Sigmoid colon (tissue), 7 donors: ENCODE results near the gene ACOT7. TPM values are rescaled to one million over a fixed set of nuclear protein-coding genes. Genes with fewer than 3 reads are reported as not detected.
A peak's percentile ranks its signal among the peaks of the same experiment; 100 is the strongest.
"Not testable (repeated sequence)": the region's sequence is repeated elsewhere in the genome, so short reads cannot be mapped to it uniquely, and the experiment has no call there.

Experiments
- DNase-seq: peaks from one replicate; pipeline ENCODE4 v3.0.0-alpha.2; 2019
- H3K27ac ChIP-seq, 4 donors: fragments of 200-600 bp; sonication (generic); one replicate each; pipeline ENCODE4 v1.5.1; 2016 to 2019; ENCODE audit warnings: mild to moderate bottlenecking in 1 of 4
- H3K27me3 ChIP-seq, 3 donors: fragments of 200-600 bp; sonication (generic); one replicate each; pipeline ENCODE4 v1.5.1; 2019; ENCODE audit warnings: mild to moderate bottlenecking in 1 of 3
- H3K36me3 ChIP-seq, 4 donors: fragments of 200-600 bp; sonication (generic); one replicate each; pipeline ENCODE4 v1.5.1; 2016 to 2019
- H3K4me1 ChIP-seq, 4 donors: fragments of 200-600 bp; sonication (generic); one replicate each; pipeline ENCODE4 v1.5.1; 2017 to 2019
- H3K4me3 ChIP-seq, 4 donors: fragments of 200-600 bp; sonication (generic); one replicate each; pipeline ENCODE4 v1.5.1; 2017 to 2019; ENCODE audit warnings: mild to moderate bottlenecking in 2 of 4, moderate library complexity in 1 of 4
- H3K9me3 ChIP-seq, 4 donors: fragments of 200-600 bp in 3 of 4; sonication (generic) in 3 of 4; one replicate each; pipeline versions ENCODE4 v1.5.1 to v1.6.1; 2013 to 2019
- EP300 ChIP-seq, 4 donors: sonication (generic); formaldehyde crosslinking; IDR thresholded peaks; one replicate each; pipeline ENCODE4 v1.6.1; 2017; ENCODE audit warnings: antibody characterized with exemption in 4 of 4
- POLR2A ChIP-seq, 2 donors: fragments of 450-650 bp; IDR thresholded peaks; one replicate each; pipeline ENCODE4 v1.6.1; 2016; ENCODE audit warnings: antibody characterized with exemption in 2 of 2, mild to moderate bottlenecking in 2 of 2, moderate library complexity in 2 of 2
- POLR2AphosphoS5 ChIP-seq, 4 donors: sonication (generic); formaldehyde crosslinking; IDR thresholded peaks; one replicate each; pipeline ENCODE4 v1.6.1; 2017; ENCODE audit warnings: antibody characterized with exemption in 4 of 4
- WGBS, 2 donors: extraction: QIAGEN DNeasy Blood & Tissue Kit; methylation state at CpG; one replicate each; pipeline ENCODE4 v1.1.7; 2013; 5-methylcytosine and 5-hydroxymethylcytosine counted together
- intact Hi-C: fragments of 100-400 bp; cut with DNase I; formaldehyde crosslinking; loops from one replicate; pipeline ENCODE4 v1.15.1; 2023
- polyA plus RNA-seq, 3 donors: library from polyadenylated mRNA; stranded (reverse); fragments of 200-250 nt; gene quantifications; one replicate each; pipeline ENCODE4 v1.2.3, GENCODE V29; 2013
- total RNA-seq, 4 donors: library from RNA; depleted of rRNA; stranded (reverse); fragments of >200 nt; gene quantifications; one replicate each; pipeline ENCODE4 v1.1.0, GENCODE V29; 2016
- TF ChIP-seq, protein P1 (sequence below), 4 experiments: fragments of 450-650 bp in 3 of 4; fragments of 200-600 bp in 1 of 4; IDR thresholded peaks; one replicate each; pipeline ENCODE4 v1.5.1; 2016 to 2019; ENCODE audit warnings: antibody characterized with exemption in 4 of 4, mild to moderate bottlenecking in 3 of 4, moderate library complexity in 2 of 4
- donor health status: healthy with polysubstance abuse.
- donor health status: Bipolar disorder and iron deficiency.
- donor health status: healthy.

ACOT7 gene
- total and polyA plus RNA-seq, 7 donors: 17.9 to 81.0 (median 26.5) TPM

DNA sequence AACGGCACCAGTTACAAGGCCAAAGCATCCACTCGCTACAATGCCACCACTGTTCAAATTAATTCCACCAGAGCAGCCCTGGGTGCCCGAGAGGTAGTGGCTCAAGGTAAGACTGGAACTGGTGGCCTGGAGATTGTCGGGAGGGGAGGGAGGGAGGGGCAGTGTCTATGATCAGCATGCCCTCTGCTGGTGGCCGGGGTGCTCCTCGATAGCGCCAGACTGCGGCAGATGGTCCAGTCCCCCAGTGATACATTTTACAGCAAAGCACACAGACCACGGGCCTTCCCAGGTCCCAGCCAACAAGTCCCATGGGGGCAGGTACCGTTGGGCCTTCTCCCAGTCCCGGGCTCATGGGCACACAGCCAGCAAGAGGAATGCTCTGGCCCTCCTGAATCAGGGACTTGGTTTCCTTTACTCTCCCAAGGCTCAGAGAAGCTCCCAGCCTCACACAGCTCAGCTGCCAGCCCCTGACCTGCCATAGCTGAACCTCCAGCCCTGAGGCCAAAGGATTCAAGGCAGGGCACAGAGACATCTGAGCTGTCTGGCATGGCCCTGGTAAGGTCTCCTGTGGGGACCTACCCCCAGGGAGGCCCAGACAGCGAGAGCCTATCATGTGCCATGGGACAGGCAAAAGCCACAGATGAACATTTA, 15.3 kb downstream of the ACOT7 start:
- Histone ChIP-seq H3K4me3 (no peak overlapping the region), H3K36me3 (no peaks in the 10 kb centered on the region), H3K27ac (no peak overlapping the region), H3K27me3 (no peaks in the 10 kb centered on the region), H3K9me3 (no peaks in the 10 kb centered on the region), H3K4me1 (no peaks in the 10 kb centered on the region)
- WGBS, 2 donors: 78 to 86% methylated on average over 12 of the region's 12 CpGs
- intact Hi-C loops: no loop called here
- no peak for DNase-seq
- no peak for TF ChIP-seq POLR2AphosphoS5 (IDR thresholded peaks at IDR 0.05)
- no peak for TF ChIP-seq POLR2A (IDR thresholded peaks at IDR 0.05)

DNA sequence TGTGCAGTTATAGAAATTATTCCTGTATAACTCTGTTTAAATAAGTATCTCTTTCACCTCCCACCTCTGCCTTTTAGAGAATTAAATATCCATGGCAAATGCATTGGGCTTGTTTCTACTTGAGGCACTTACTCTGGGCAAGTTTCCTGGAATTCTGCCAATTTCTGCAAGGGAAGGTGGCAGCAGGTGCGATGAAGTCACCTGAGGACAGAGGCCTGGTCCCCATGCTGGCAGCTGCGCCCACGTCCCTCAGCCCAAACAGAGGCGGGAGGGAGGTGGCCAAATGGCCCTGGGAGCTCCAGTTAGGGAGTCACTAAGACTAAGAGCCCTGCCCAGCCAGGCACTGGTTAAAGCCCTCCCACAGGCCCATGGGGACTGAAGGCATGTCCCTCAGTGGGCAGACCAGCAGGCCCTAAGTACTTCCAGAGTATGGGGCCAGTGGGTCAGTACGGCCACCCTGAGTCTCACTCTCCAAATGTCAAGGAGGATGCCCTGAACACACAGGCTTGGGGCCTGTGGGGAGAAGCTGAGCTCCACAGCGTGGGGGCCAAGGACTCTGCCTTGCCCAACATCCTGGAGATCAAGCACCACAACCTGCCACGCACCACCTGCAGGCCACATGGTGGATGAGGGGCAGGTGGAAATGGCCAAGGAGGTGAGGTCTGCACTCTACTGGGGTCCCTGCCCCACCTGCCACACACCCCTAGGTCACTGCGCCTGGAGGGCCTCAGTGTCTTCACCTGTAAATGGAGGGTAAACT, 19.4 kb downstream of the ACOT7 start:
- WGBS, 2 donors: 59 to 78% methylated on average over 8 of the region's 8 CpGs
- Histone ChIP-seq H3K4me1 (peaks cover 0 to 11% (median 0%) of the 10 kb centered on the region in 4 donors), H3K27me3 (no peaks in the 10 kb centered on the region), H3K27ac (no peak overlapping the region), H3K36me3 (no peaks in the 10 kb centered on the region), H3K4me3 (no peak overlapping the region), H3K9me3 (no peaks in the 10 kb centered on the region)
- TF ChIP-seq, protein P1, sequence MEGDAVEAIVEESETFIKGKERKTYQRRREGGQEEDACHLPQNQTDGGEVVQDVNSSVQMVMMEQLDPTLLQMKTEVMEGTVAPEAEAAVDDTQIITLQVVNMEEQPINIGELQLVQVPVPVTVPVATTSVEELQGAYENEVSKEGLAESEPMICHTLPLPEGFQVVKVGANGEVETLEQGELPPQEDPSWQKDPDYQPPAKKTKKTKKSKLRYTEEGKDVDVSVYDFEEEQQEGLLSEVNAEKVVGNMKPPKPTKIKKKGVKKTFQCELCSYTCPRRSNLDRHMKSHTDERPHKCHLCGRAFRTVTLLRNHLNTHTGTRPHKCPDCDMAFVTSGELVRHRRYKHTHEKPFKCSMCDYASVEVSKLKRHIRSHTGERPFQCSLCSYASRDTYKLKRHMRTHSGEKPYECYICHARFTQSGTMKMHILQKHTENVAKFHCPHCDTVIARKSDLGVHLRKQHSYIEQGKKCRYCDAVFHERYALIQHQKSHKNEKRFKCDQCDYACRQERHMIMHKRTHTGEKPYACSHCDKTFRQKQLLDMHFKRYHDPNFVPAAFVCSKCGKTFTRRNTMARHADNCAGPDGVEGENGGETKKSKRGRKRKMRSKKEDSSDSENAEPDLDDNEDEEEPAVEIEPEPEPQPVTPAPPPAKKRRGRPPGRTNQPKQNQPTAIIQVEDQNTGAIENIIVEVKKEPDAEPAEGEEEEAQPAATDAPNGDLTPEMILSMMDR (IDR thresholded peaks at IDR 0.05): no peak
- TF ChIP-seq POLR2AphosphoS5 (IDR thresholded peaks at IDR 0.05) (no peak), EP300 (IDR thresholded peaks at IDR 0.05) (no peak), POLR2A (IDR thresholded peaks at IDR 0.05) (no peak)
- intact Hi-C loops: no loop called here
- DNase-seq: no peak

DNA sequence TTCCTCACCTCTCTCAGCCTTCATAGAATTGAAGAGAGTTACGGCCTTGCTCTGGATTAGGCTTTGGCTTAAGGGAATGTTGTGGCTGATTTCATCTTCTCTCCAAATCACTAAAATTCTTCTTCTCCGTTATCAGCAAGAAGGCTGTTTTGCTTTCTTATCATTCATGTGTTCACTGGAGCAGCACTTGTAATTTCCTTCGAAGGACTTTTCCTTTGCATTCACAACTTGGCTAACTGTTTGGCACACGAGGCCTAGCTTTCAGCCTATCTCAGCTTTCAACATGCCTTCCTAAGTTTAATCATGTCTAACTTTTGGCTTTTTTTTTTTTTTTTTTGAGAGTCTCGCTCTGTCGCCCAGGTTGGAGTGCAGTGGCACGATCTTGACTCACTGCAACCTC, 21.3 kb downstream of the ACOT7 start:
- H3K4me3 ChIP-seq, H3K36me3 ChIP-seq, H3K9me3 ChIP-seq, DNase-seq, H3K27ac ChIP-seq, H3K27me3 ChIP-seq, intact Hi-C loops: not testable (repeated sequence)
- 94 to 96% methylated on average over 7 of the region's 7 CpGs for WGBS, 2 donors
- H3K4me1 ChIP-seq: peaks cover 0 to 30% (median 14%) of the 10 kb centered on the region in 4 donors

DNA sequence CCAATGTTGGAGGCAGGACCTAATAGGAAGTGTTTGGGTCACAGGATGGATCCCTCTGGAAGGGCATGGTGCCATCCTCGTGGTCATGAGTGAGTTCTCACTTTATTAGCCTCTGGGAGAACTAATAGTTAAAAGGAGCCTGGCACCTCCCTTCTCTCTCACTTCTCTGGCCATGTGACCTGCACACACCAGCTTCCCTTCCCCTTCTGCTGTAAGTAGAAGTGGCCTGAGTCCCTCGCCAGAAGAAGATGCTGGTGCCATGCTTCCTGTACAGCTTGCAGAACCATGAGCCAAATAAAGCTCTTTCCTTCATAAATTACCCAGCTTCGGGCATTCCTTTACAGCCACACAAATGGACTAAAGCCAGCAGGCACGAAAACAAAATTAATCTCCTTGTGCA, 23.6 kb downstream of the ACOT7 start:
- Histone ChIP-seq H3K9me3 (no peaks in the 10 kb centered on the region), H3K4me1 (peaks cover 0 to 36% (median 19%) of the 10 kb centered on the region in 4 donors), H3K27ac (no peak overlapping the region), H3K4me3 (no peak overlapping the region), H3K36me3 (no peaks in the 10 kb centered on the region), H3K27me3 (no peaks in the 10 kb centered on the region)
- no peak for TF ChIP-seq EP300 (IDR thresholded peaks at IDR 0.05)
- TF ChIP-seq, protein P1 (IDR thresholded peaks at IDR 0.05): no peak
- TF ChIP-seq POLR2AphosphoS5 (IDR thresholded peaks at IDR 0.05): no peak
- no peak for TF ChIP-seq POLR2A (IDR thresholded peaks at IDR 0.05)
- intact Hi-C loops: no loop called here
- 68 to 78% methylated on average over 4 of the region's 4 CpGs for WGBS, 2 donors
- DNase-seq: no peak

DNA sequence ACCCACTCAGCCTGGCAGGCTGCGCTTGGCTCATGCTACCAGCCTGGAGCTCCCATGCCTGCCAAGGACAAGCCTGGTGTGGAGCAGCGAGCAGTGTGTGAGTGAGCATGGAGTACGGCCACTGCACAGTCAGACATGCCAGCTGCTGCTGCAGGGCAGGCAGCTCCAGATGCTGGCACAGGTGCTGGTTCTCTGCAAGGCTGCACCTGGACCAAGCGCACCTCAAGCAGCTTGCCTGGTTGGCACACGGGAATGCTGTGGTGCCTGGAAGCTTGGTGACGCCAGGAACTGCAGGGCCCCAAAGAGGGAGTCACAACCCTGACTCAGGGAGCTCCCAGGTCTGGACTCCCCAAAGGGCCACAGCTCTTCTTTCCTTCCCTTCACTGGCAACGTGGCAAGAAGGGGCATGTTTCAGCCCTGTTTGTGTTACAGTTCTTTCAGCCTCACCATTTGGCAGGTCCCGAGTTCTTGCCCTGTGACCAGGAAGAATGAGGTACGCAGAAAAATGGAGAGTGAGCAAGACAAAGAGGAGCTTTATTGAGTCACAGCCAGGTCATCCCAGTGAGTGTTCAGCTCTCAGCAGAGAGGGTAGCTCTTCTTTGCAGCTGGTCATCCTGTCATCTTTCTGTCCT, 26.1 kb downstream of the ACOT7 start:
- WGBS, 2 donors: 96 to 98% methylated on average over 9 of the region's 9 CpGs
- H3K27me3 ChIP-seq: no peaks in the 10 kb centered on the region
- H3K9me3 ChIP-seq: no peaks in the 10 kb centered on the region
- no peaks in the 10 kb centered on the region for H3K36me3 ChIP-seq
- no peak for DNase-seq
- H3K4me1 ChIP-seq: peaks cover 0 to 53% (median 27%) of the 10 kb centered on the region in 4 donors
- peak overlapping the region in 3 of 4 donors; percentile 54 to 71 (median 70) for H3K27ac ChIP-seq
- TF ChIP-seq POLR2AphosphoS5 (IDR thresholded peaks at IDR 0.05) (no peak), EP300 (IDR thresholded peaks at IDR 0.05) (no peak), POLR2A (IDR thresholded peaks at IDR 0.05) (no peak)
- TF ChIP-seq, protein P1 (IDR thresholded peaks at IDR 0.05): no peak
- intact Hi-C loops: no loop called here
- H3K4me3 ChIP-seq: no peak overlapping the region
